ENCODE data around the gene CCDC175.

The CCDC175 gene

DNA sequence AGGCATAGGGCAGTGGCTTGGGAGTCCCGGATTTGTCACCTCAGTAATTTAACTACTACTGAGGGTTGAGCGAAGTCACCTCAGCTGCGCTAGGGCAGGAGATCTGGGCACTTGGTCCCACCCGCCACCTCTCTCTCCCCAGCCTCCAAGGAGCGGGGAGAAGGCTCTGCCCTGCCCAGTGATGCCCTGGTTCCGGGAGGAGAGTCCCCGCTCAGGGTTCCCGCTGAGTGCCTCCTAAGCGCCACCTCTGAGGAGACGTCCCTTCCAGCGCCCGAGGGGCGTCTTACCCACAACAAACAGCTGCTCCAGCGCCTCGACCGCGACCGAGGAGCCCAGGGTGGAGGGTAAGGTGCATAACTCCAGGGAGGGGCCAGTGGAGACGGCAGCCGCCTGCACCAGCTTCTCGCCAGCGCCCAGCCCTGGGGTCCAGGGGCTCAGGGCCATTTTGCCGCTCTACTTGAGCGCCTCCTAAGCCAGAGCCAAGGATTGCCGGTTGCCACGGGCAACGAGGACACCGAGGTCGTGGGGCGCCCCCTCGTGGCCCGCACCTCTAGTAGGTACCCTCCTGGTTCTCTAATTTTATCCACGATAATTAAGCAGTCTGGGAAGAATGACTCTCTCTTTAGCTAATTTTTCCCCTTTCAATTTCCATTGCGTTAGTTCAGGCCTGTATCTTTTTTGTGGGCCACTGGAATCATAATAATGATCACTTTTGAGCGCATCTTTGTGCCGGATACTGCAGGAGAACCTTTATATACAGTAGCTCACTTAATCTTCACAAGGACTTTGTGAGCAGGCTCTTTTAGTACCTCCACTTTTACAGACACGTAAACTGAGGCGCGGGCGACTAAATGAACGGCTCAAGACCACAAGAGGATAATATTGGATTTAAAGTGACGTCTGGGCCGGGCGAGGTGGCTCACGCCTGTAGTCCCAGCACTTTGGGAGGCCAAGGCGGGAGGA is at the start of gene CCDC175:
Gene CCDC175 (minus strand): TSS at position 481 of the 963 bp plus-strand sequence. CDS start 37 bp downstream, at position 444.
- DNase-seq (ENCODE audit: low read depth): no peak

DNA sequence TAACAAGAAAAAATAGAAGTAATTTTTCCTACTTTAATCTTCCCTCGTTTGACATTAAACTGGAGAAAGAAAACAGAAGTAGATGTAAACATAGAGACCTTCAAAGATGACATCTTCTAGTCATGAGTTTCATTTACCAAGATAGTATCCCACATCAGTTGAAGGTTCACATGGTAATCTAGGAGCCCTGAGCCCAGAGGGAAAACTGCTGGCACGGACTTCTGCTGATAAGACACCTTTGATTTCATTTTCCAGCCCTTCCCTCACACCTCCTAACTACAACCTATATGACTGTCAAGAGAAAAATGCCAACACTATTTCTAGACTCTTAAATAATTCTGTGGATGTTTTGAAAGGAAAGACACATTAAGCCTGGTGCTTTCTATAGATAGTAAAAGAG is 46.0 kb upstream of the CCDC175 start:
- DNase-seq (ENCODE audit: low read depth): no peak

DNA sequence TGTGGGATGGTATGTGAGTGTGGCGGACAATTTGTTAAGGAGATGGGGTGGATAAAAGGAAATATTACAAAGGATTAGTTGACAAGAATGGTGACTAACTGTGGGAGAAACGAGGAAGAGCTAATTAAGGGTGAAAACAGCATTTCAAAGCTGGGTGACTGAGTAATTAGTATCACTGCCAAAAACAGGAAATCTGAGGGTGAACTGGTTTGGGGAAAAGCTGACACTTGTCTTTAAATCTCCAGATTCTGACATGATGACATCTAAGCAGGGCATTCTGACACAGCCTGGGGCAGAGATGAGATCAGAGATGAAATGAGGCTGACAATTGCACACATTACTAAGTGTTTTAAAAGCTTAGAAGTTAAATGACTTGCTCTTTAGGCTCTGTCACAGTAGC is 42.4 kb upstream of the CCDC175 start:
- no peak for DNase-seq (ENCODE audit: low read depth)

DNA sequence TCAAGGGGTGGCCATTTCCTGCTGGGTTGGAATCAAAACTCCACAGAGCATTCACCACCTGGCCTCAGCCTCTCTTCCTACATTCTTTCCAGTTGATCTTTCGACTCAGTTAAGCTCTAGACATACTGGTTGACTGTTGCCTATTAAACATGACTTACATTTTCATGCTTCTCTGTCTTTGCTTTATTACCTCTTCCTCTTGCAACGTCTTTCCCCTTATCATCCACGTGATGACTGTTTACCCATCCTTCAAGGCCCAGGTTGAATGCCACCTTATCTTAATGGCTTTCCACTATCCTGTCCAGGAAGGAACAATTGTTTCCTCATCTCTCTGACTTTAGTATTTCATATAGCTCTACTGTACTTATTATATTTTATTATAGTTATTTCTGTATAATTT is 24.4 kb upstream of the CCDC175 start:
- no peak for DNase-seq (ENCODE audit: low read depth)

DNA sequence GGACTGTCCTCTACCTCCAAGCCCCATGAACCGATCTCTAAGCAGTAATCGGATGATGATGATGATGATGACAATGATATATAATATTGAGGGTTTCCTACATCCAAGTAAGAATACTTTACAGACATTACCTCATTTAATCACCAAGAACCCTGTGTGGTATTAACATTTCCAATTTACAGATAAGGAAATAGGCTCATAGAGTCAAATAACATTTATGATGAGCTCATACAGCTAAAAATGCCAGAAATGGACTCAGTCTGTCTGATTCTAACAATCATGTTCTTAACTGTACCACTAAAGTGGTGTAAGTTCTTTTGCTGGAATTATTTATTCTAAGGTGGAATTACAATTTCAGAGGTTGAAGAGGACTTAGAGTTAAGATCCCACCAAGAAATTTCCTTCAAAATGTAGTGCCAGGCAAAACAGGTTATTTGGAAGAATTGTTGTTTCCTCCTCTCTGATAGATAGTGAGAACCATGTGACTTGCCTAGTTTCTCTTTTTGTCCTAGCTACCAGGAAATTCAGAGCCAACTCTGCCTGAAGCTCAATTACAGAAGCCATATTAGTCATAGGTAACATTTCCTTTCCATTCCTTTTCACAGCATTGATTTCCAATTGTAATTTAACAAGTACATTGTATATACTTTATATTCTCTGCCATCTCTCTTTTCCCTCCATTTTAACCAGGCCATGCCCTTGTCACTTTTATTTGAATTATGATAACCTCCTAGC is 23.8 kb upstream of the CCDC175 start:
- no peak for DNase-seq (ENCODE audit: low read depth)

DNA sequence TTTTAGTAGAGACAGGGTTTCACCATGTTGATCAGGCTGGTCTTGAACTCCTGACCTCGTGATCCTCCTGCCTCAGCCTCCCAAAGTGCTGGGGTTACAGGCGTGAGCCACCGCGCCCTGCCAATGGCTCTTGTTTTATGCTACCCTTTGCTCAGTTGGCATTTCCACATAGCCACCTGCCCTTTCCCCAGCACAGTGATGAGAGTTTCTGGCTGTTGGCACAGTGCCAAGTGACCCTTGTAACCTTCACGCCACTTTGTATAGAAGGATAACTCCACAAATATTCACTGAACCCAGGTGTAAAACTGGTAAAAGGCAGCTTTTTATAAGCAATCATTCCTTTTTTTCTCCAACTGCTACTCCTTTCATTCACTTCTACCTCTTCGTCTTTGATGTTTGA is 18.5 kb upstream of the CCDC175 start:
- no peak for DNase-seq (ENCODE audit: low read depth)

DNA sequence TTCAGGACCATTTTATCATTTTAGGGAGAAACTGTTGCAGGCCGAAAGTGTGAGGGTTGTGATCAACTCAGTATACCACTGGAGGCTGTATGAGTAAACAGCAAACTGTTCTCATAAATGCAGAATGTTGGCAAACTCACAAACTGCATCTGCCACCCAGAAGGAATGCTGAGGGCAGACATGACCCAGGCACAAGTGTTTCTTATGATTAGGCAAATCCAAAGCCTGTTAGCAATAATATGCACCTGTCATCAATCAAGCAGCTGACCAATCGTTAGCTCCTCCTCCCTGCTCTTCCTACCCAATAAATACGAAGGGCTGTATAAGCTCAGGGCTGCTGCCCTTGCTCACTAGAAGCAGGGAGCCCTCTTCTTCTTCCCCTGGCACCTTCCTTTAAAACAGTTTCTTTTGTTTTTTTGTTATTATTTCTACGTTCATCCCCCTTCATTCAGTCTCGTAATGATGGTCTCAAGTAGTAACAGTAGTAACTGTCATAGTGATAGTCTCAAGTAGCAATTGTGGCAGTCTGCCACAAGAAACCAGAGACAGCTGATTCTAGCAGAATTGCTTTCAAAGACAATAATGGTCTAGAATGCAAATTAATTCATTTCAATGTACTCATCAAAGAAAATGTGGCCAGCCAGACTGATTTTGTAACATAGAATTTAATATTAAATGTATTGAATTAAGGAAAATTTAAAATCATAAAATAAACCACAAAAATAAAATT is 15.2 kb upstream of the CCDC175 start:
- DNase-seq (ENCODE audit: low read depth): no peak

DNA sequence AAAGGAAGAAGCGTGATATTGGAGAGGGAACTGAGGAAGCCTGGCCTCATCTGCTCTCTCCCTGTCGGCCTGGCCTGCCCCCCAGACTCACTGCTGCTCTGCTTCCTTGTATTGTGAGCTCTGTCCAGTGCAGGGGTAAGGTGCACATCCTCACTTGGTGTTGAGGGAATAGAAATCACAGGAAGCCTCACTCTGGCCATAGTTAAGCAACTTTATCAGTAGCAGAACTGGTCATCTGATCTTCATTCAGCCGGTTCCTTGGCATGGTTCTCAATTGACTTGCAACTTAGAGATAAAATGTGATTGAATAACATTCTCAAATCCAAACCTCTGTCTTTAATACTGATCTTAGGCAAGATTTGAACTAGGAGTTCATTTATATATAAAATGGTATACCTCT is 11.5 kb upstream of the CCDC175 start:
- no peak for DNase-seq (ENCODE audit: low read depth)

DNA sequence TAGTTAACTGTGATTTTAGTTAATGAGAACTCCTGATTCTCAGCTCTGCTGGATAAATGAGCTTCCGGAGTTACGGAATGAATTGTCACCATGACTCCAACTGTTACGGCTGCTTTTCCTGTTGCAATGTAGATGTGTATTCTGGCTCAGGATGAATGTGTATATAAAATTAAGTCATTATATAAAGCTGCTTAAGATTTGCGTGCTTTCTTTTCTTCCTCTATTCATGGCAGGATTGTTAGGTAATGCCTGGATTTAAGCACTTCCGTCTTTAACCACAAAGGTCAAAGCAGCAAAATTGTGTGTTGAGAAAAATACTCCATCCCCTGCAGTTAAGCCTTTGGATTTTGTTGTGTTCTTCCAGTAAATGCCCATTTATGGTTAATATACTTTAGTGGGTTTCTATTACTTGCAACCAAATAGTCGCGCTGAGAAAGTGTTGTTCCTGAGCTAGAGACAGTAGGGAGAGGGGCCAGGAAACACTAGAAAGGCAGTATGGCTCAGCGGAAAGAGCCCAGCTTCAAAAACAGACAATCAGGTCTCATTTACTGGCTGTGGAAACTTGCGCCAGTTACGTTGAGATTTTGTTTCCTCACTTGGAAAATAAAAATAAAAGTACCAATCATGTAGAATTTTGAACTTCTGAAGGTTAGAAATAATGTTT is 9.4 kb upstream of the CCDC175 start:
- no peak for DNase-seq (ENCODE audit: low read depth)

DNA sequence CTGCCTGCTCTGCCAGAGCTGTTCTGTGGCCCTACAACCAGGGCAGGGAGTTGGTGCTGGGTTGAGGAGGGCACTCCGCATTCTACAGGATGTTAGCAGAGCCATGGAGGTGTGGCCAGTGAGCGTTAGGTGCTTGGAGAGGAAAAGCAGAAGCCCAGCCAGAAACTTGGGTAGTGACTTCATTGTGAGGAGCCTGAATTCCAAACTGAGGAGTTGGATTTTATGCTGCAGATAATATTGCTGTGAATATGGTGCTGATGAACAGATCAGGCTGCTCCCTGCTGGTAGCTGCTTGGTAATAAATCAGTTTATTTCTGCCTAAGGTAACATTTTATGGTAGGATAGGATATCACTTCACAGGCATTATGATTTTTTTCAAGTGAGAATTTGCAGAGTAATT is 7.1 kb upstream of the CCDC175 start:
- no peak for DNase-seq (ENCODE audit: low read depth)

DNA sequence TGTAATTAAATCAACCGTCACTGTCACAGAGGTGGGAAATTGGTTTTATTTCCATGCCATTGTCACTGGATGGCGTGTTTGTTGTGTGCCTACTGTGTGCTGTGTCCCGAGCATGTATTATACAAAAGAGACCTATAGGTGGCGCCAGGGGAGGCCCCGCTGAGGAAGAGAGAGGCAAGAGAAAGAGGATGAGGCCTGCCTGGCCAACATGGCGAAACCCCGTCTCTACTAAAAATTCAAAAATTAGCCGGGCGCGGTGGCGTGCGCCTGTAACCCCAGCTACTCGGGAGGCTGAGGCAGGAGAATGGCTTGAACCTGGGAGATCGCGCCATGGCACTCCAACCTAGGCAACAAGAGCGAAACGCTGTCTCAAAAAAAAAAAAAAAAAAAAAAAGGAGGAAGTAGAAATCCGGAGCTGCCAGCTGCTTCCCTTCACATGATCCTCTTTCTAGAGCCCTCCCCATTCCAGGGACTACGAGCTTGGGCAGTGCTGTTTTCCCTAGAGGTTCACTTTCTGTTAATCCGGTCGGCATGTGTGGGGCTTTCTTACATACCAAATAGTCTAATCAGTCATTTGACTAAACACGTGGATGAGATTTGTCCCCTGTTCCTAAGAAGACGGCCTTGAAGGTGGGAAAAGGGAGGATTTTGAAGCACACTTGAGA is 6.4 kb upstream of the CCDC175 start:
- no peak for DNase-seq (ENCODE audit: low read depth)

DNA sequence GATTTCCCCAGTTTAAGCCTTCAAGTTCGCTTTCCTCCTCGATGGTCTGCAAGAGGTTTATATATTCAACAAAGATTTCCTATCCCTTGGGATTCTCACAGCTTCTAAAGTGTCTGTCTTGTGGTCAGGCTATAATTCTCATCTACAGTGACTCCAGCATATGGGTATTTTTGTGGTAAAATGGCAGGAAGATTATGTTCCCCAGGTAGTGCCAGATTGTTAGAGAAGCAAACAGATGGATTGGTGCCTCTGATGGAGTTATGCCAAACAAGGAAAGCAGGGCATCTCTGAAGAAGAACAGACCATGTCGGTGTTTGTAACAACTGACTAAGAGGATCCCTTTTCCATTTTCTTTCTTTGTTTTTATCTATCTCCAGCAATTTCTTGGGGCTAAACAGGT is 5.5 kb upstream of the CCDC175 start:
- no peak for DNase-seq (ENCODE audit: low read depth)

DNA sequence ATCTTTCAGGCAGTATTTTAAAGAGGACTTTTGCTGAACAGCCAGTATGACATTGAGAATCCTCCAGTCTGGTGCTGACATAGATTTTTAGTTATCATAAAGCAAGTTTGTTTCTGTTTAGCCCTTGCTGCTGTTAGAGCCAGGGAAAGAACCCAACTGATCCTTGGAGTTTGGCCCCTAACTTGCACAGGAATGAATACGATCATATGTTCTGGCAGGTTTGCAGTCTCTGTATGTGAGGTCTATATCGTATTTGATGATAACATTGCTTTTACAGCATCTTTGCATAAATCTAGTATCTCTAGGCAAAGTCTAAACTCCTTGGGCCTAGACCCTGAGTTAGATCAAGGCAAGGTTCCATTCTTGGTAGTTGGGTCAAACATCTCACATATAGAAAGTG is 4.3 kb upstream of the CCDC175 start:
- no peak for DNase-seq (ENCODE audit: low read depth)

DNA sequence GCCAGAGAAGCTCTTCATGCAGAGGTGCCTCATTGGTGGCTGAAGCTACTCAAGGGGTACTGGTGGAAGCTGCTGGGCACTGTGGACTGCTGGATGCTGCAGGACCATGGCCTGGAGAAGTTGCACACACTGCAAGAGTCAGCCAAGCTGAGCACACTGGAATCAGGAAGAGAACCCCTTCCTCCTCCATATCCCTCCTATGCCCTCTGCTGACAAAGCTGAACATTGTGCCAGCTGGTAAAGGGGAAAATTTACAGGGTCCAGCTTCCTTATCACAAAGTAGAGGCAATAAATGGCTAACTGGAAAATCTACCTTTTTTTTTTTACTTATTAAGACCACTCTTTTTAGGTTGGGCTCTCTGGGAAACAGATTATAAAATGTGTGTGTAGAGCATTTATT is 6.5 kb downstream of the CCDC175 start:
- no peak for DNase-seq (ENCODE audit: low read depth)

DNA sequence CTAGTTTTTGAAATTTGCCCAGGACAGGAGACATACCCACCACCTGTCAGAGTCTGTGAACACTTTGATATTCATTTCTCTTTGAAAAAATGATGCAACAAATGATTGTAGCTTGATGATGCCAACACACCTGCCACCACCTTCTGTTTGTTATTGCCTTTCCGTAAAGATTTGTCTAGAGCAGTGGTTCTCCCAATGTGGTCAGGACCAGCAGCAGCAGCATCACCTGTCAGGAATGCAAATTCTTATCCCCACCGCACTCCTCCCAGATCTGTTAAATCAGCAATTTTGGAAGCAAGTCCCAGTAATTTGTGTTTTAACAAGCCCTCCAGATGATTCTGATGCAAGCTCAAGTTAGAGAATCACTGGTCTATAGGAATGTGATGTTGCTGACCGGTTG is 9.9 kb downstream of the CCDC175 start:
- DNase-seq (ENCODE audit: low read depth): no peak

DNA sequence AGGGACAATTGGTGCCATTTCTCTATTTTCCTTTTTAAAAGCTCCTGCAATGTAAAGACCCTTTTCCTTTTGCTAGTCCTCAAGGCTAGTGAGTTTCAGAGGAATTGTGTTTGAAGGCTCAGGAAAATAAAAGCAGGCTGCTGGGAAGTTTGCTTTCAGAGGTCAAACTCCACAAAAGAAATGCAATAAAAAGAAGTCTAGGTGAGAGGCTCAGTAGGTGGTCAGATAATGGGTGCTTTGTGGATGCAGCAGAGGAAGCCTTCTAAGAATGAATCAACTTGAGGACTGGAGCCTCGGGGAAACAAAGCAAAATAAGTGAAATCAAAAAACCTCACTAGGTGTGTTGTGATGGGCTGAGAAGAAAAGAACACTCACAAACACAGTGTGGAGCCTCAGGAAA is 10.3 kb downstream of the CCDC175 start:
- DNase-seq (ENCODE audit: low read depth): no peak

DNA sequence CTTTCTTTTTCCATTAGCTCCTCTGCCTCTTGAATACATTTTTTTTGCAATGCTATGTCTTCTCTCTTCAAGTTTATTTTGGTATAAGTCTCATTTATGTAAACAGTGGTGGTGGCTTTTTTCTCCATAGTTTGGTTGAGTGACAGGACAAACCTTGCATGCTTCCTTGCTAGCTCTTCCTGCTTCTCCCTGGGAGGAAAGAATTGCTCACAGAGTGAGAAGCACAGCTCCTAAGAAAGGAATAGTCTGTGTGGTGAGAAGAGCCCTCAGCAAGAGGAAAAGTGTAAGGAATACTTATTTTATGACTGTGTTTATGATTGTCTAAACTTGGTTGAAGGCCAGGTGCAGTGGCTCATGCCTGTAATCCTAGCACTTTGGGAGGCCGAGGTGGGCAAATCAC is 11.5 kb downstream of the CCDC175 start:
- no peak for DNase-seq (ENCODE audit: low read depth)

DNA sequence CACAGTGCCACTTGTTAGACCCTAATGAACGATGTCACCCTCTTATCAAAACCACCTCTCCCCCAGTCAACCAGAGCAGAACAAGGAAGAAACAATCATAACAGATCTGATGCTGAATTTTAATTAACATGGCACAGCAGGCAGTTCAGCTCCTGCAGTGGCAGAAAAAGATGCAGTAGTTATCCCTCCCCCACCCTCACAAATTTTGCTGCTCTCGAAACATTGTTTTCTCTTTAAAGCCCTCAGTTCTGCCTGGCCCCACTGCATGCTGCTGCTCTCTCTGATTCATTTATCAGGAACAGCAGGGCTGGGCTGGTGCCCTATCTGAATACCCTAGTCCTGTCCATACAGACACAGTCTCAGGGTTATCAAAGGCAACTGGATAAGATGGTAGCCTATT is 12.2 kb downstream of the CCDC175 start:
- DNase-seq (ENCODE audit: low read depth): no peak

DNA sequence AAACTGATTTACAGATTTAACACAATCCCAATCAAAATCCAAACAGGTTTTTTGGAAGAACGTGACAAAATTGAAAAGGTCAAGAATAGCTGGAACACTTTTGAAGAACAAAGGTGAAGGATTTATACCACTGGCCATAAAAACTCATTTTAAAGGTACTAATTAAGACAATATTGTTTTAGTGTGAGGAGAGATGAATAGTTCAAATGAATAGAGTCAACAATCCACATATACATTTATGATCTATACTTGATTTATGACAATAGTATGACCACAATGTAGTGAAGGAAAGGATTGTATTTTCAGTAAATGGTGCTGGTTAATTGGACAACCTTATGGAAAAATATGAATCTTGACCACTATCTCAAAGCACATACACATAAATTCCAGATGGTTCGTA is 29.3 kb downstream of the CCDC175 start:
- DNase-seq (ENCODE audit: low read depth): no peak

DNA sequence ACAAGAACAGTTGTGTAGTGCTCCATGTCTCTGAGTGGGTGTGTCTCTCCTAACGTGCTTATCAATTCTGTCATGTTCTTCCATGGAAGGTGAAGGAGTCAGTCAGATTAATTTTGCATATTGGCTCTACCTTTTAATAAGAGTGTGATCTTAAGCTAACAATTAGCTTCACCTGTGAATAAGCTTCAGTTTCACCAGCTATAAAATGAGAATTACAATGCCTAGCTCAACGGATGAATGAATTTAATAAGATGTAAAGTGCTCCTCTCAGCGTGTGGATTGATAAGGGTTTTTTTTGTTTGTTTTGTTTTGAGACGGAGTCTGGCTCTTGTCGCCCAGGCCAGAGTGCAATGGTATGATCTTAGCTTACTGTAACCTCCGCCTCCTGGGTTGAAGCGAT is 32.7 kb downstream of the CCDC175 start:
- no peak for DNase-seq (ENCODE audit: low read depth)

DNA sequence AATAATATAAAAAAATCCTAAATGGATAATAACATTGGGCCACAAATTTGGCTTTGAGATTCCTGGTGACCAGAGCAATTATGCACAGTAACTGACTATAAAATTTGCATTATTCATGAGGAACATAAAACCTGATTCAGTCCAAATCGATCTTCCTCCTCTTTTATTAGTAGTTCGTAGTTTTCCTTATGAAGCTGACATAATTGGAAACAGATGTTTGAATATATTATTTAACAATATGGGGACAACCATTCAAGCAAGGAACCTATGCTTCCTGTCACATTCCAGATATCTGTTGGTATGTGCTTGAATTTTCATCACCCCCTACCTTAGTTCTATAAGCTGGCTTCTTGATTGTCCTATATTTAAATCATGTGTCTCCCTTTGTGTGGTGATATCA is 34.9 kb downstream of the CCDC175 start:
- no peak for DNase-seq (ENCODE audit: low read depth)

DNA sequence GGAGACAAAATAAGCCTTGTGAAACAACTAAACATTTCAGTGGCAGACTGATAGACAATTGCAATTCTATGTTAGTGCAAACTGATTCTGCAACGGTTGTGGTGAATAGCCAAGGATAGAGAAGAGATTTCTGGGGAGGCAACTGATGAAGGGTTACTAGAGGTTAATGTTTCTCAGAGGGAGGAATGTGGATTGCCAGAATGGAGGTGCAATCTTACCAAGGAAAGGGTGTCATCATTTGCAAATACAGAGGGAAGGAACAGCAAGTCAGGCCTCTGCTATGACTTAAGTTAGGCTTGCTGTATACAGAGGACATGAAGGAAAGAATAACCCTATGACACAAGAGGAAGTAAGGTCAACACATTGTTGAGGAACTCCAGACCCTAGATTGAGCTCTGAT is 35.8 kb downstream of the CCDC175 start:
- no peak for DNase-seq (ENCODE audit: low read depth)

Measured in HS-5 (cell line).